PFSK-1 (cell line): Measurements from ENCODE around the gene SPATA16.

Experiments
- FOXP2 ChIP-seq: optimal IDR thresholded peaks from 2 replicates; pipeline ENCODE3; 2011; ENCODE audit warnings: borderline replicate concordance, control low read depth, inconsistent platforms; ENCODE audit not compliant: insufficient read depth; ENCODE audit errors: extremely low read length, extremely low read depth
- POLR2AphosphoS5 ChIP-seq: IDR thresholded peaks from 2 replicates; pipeline ENCODE4 v1.6.1; 2012; ENCODE audit warnings: low read depth, mild to moderate bottlenecking, control low read depth, low read length, moderate library complexity
- REST ChIP-seq, 2 experiments: IDR thresholded peaks; 2 replicates each; pipeline versions ENCODE4 v1.6.1 to v1.8.0; 2011 to 2012; ENCODE audit warnings: low read depth in 2 of 2, low read length in 2 of 2, control low read depth in 1 of 2, inconsistent platforms in 1 of 2, mild to moderate bottlenecking in 1 of 2, moderate library complexity in 1 of 2; ENCODE audit not compliant: insufficient read depth in 1 of 2
- SIN3A ChIP-seq: IDR thresholded peaks from 2 replicates; pipeline ENCODE4 v1.6.1; 2012; ENCODE audit warnings: mild to moderate bottlenecking, low read length, moderate library complexity, borderline replicate concordance; ENCODE audit not compliant: insufficient read depth
- TAF1 ChIP-seq: IDR thresholded peaks from 2 replicates; pipeline ENCODE4 v1.6.1; 2012; ENCODE audit warnings: low read length, control low read depth, borderline replicate concordance; ENCODE audit not compliant: insufficient read depth

Gene SPATA16

GRCh38 chr3:172913911-172914655, 227.0 kb downstream of the SPATA16 start:
- TF ChIP-seq TAF1: no peak
- no peak for TF ChIP-seq REST (IDR thresholded peaks at IDR 0.05; ENCODE audit: insufficient read depth in 1 of 2, low read depth in 2 of 2, low read length in 2 of 2)
- no peak for TF ChIP-seq SIN3A
- no peak for TF ChIP-seq FOXP2
- TF ChIP-seq POLR2AphosphoS5: no peak

GRCh38 chr3:172911142-172911541, 229.9 kb downstream of the SPATA16 start:
- no peak for TF ChIP-seq POLR2AphosphoS5
- TF ChIP-seq TAF1: no peak
- no peak for TF ChIP-seq REST (IDR thresholded peaks at IDR 0.05; ENCODE audit: insufficient read depth in 1 of 2, low read depth in 2 of 2, low read length in 2 of 2)
- no peak for TF ChIP-seq FOXP2
- no peak for TF ChIP-seq SIN3A

GRCh38 chr3:172908771-172909270, 232.2 kb downstream of the SPATA16 start:
- TF ChIP-seq FOXP2 (no peak), POLR2AphosphoS5 (no peak), REST (IDR thresholded peaks at IDR 0.05; ENCODE audit: insufficient read depth in 1 of 2, low read depth in 2 of 2, low read length in 2 of 2) (no peak), SIN3A (no peak), TAF1 (no peak)

GRCh38 chr3:172905451-172905850, 235.6 kb downstream of the SPATA16 start:
- no peak for TF ChIP-seq FOXP2
- TF ChIP-seq SIN3A: no peak
- no peak for TF ChIP-seq POLR2AphosphoS5
- TF ChIP-seq TAF1: no peak
- no peak for TF ChIP-seq REST (IDR thresholded peaks at IDR 0.05; ENCODE audit: insufficient read depth in 1 of 2, low read depth in 2 of 2, low read length in 2 of 2)
